Subcutaneous adipose tissue (tissue), 4 donors: ENCODE results near the gene NAXD. TPM values are rescaled to one million over a fixed set of nuclear protein-coding genes. Genes with fewer than 3 reads are reported as not detected.

Experiments
- CTCF ChIP-seq: fragments of 450-650 bp; IDR thresholded peaks from one replicate; pipeline ENCODE4 v1.5.1; 2016; ENCODE audit warnings: low read depth, mild to moderate bottlenecking, control low read depth, antibody characterized with exemption, moderate library complexity
- total RNA-seq, 4 donors: library from RNA; depleted of rRNA; stranded (reverse); fragments of >200 nt; gene quantifications; one replicate each; pipeline ENCODE4 v1.1.0, GENCODE V29; 2016

NAXD gene
- total RNA-seq, 4 donors from 2014 or later, result 17.0 to 27.1 (median 20.4) TPM

GRCh38 chr13:110627351-110627750 lies 12.0 kb downstream of the NAXD start:
- TF ChIP-seq CTCF, result no peak

GRCh38 chr13:110627761-110628476 lies 12.6 kb downstream of the NAXD start:
- TF ChIP-seq CTCF, result no peak

- TF ChIP-seq CTCF, result no peak
Measured at GRCh38 chr13:110628477-110628793, 13.1 kb downstream of the NAXD start.

- TF ChIP-seq CTCF, result no peak
Measured at GRCh38 chr13:110628952-110629701, 13.8 kb downstream of the NAXD start.

DNA sequence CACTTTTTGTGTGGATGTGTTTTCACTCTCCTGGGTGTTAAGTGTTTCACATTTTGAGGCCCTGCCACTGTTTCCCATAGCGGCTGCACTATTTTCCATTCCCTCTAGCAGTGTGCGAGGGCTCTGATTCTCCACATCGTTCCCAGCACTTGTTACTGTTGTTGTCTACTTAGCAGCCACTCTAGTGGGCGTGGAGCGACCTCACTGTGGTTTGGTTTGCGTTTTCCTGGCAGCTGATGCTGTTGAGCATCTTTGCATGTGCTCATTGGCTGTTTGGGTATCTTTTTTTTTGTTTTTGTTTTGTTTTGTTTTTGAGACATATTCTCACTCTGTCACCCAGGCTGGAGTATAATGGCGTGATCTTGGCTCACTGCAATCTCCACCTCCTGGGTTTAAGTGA lies 14.4 kb downstream of the NAXD start:
- no peak for TF ChIP-seq CTCF

- no peak for TF ChIP-seq CTCF
Measured at GRCh38 chr13:110630566-110631119, 15.3 kb downstream of the NAXD start.

DNA sequence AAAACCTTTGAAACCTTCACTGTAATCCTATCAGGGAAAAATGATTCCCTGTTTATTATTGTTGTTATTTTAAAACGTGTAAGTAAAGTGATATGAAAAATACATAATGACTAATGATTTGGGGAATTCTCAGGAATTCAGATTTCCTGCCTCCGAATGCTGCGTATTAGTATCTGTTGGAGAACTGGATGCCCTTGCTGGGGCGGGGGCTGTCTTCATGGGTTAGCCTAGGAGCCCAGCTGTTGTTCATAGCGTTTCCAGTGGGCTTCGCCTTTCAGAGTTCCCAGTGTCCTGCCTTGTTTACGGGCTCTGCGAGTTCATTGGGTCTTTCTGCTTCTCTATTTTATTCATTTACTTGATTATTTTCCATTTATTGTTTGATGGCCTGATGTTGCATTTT lies 18.4 kb downstream of the NAXD start:
- no peak for TF ChIP-seq CTCF
